HG03280 (cell line): ENCODE data around the gene C1QL4.
"Not testable (repeated sequence)": the region's sequence is repeated elsewhere in the genome, so short reads cannot be mapped to it uniquely, and the experiment has no call there.

ENCODE experiments used
- ATAC-seq: cut with Tn5 transposase; IDR thresholded peaks from one replicate; pipeline ENCODE4 v1.9.1; 2021; ENCODE audit warnings: mild to moderate bottlenecking, moderate library complexity; ENCODE audit not compliant: unreplicated experiment

C1QL4 gene

GRCh38 chr12:49336645-49337584, at the start of gene C1QL4:
TSS of gene C1QL4 (minus strand) at chr12:49337188. CDS start at chr12:49336477, 711 bp downstream.
- ATAC-seq = peak; percentile 63

GRCh38 chr12:49380184-49380583, 43.2 kb upstream of the C1QL4 start:
- not testable (repeated sequence) for ATAC-seq

- no peak for ATAC-seq
Observed at GRCh38 chr12:49377386-49377785, 40.4 kb upstream of the C1QL4 start.

GRCh38 chr12:49375406-49375805, 38.4 kb upstream of the C1QL4 start:
- ATAC-seq = no peak

GRCh38 chr12:49370539-49370938, 33.6 kb upstream of the C1QL4 start:
- ATAC-seq = no peak

- ATAC-seq = peak; percentile 46
Observed at GRCh38 chr12:49369411-49370145, 32.6 kb upstream of the C1QL4 start.

- no peak for ATAC-seq
Observed at GRCh38 chr12:49368240-49368600, 31.2 kb upstream of the C1QL4 start.

- no peak for ATAC-seq
Observed at GRCh38 chr12:49367381-49368239, 30.6 kb upstream of the C1QL4 start, which contains the start of gene SPATS2. TSS of gene SPATS2 (plus strand) at chr12:49367462. CDS start at chr12:49461013, 93,551 bp downstream.

GRCh38 chr12:49366652-49367380, 29.8 kb upstream of the C1QL4 start:
- ATAC-seq = peak; percentile 67

- ATAC-seq = peak; percentile 15
Observed at GRCh38 chr12:49366096-49366651, 29.2 kb upstream of the C1QL4 start.

GRCh38 chr12:49365542-49365941, 28.6 kb upstream of the C1QL4 start:
- ATAC-seq = no peak

GRCh38 chr12:49364989-49365388, 28.0 kb upstream of the C1QL4 start:
- ATAC-seq = no peak

GRCh38 chr12:49362077-49362476, 25.1 kb upstream of the C1QL4 start:
- no peak for ATAC-seq

GRCh38 chr12:49359671-49360070, 22.7 kb upstream of the C1QL4 start:
- no peak for ATAC-seq

- ATAC-seq = peak; percentile 81
Observed at GRCh38 chr12:49358483-49359141, 21.6 kb upstream of the C1QL4 start.

- ATAC-seq = no peak
Observed at GRCh38 chr12:49357103-49357678, 20.2 kb upstream of the C1QL4 start.

GRCh38 chr12:49355913-49356312, 18.9 kb upstream of the C1QL4 start:
- no peak for ATAC-seq

GRCh38 chr12:49352351-49352750, 15.4 kb upstream of the C1QL4 start:
- ATAC-seq = no peak

GRCh38 chr12:49349266-49349665, 12.3 kb upstream of the C1QL4 start:
- no peak for ATAC-seq
